WERI-Rb-1 (cell line): ENCODE data around the gene OPRM1.
"Not testable (repeated sequence)": the region's sequence is repeated elsewhere in the genome, so short reads cannot be mapped to it uniquely, and the experiment has no call there.

Experiments
- DNase-seq: peaks from one replicate; pipeline ENCODE4 v3.0.0-alpha.2; 2020
- H3K27ac ChIP-seq: fragments of 250-450 bp; sonication (Bioruptor Pico); 2 replicates; pipeline ENCODE4 v1.5.1; 2020; ENCODE audit warnings: mild to moderate bottlenecking, moderate library complexity
- H3K27me3 ChIP-seq: fragments of 250-450 bp; sonication (Bioruptor Pico); 2 replicates; pipeline ENCODE4 v1.5.1; 2021; ENCODE audit warnings: mild to moderate bottlenecking, low read depth, moderate library complexity; ENCODE audit not compliant: insufficient read depth, severe bottlenecking
- H3K36me3 ChIP-seq: fragments of 250-450 bp; sonication (Bioruptor Pico); 2 replicates; pipeline ENCODE4 v1.5.1; 2020; ENCODE audit warnings: mild to moderate bottlenecking, moderate library complexity
- H3K4me3 ChIP-seq: 2 replicates; pipeline ENCODE4 v1.5.1; 2011; ENCODE audit warnings: low read depth, mild to moderate bottlenecking, control low read depth, low read length
- H3K9me3 ChIP-seq: fragments of 250-450 bp; sonication (Bioruptor Pico); 2 replicates; pipeline ENCODE4 v1.5.1; 2021; ENCODE audit warnings: mild to moderate bottlenecking, moderate library complexity; ENCODE audit not compliant: severe bottlenecking
- CTCF ChIP-seq: IDR thresholded peaks from 2 replicates; pipeline ENCODE4 v1.5.1; 2011; ENCODE audit warnings: low read depth, mild to moderate bottlenecking, control low read depth, inconsistent platforms, low read length

OPRM1 gene

DNA sequence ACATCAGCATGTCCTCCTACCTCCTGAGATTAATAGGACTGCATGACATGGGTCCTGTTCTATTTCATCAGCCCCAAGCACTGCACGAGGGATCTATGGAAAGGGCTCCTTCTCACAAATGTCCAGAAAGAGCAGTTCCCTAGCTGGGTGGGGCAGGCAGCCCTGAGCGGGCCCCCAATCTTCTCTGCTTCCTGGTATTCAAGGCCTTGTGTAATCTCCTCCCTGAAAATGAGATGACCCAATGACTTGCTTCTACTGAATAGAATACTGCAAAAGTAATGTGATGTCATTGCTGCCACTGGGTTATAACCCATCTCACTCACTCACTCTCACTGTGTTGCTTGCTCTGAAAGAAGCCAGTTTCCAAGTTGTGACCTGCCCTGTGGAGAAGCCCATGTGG lies 126.4 kb downstream of the OPRM1 start:
- no peak overlapping the region for H3K27ac ChIP-seq
- H3K36me3 ChIP-seq = no peaks in the 10 kb centered on the region
- H3K27me3 ChIP-seq = no peaks in the 10 kb centered on the region
- H3K9me3 ChIP-seq = no peaks in the 10 kb centered on the region
- no peak for TF ChIP-seq CTCF
- no peak overlapping the region for H3K4me3 ChIP-seq
- DNase-seq = no peak

- no peak overlapping the region for H3K4me3 ChIP-seq
- no peaks in the 10 kb centered on the region for H3K36me3 ChIP-seq
- H3K9me3 ChIP-seq = no peaks in the 10 kb centered on the region
- 0 out of 2 replicates have a peak, but pooled peaks have one; percentile 36 for TF ChIP-seq CTCF
- no peak overlapping the region for H3K27ac ChIP-seq
- DNase-seq = no peak
- H3K27me3 ChIP-seq = no peaks in the 10 kb centered on the region
Observed at GRCh38 chr6:154166140-154166539, 127.1 kb downstream of the OPRM1 start.

DNA sequence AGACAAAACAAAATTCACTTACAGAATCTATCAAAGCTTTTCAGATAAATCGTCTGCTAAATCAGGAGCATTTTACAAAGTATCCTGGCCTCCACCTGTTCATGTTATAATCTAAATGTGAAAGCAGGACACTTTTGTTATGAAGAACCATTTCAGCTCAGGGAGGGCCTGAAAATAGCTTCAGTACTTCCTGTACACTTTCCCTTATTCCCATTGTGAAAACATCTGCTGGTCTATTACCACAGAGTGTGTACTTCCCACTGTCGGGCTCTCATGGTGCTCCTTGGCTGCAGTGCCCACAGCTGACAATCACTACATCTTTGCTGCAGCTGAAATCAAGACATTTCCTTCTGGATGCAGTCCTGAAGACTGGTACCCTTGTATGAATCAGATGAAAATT lies 128.1 kb downstream of the OPRM1 start:
- H3K27me3 ChIP-seq = no peaks in the 10 kb centered on the region
- H3K36me3 ChIP-seq = no peaks in the 10 kb centered on the region
- no peaks in the 10 kb centered on the region for H3K9me3 ChIP-seq
- no peak for DNase-seq
- no peak overlapping the region for H3K4me3 ChIP-seq
- H3K27ac ChIP-seq = no peak overlapping the region
- TF ChIP-seq CTCF = no peak

- Histone ChIP-seq H3K27ac (no peak overlapping the region), H3K36me3 (no peaks in the 10 kb centered on the region), H3K27me3 (no peaks in the 10 kb centered on the region), H3K9me3 (no peaks in the 10 kb centered on the region), H3K4me3 (no peak overlapping the region)
- no peak for DNase-seq
- no peak for TF ChIP-seq CTCF
Observed at GRCh38 chr6:154169193-154169847, 130.3 kb downstream of the OPRM1 start.

- TF ChIP-seq CTCF = no peak
- no peak for DNase-seq
- H3K27me3 ChIP-seq = no peaks in the 10 kb centered on the region
- no peak overlapping the region for H3K4me3 ChIP-seq
- H3K36me3 ChIP-seq = no peaks in the 10 kb centered on the region
- no peaks in the 10 kb centered on the region for H3K9me3 ChIP-seq
- no peak overlapping the region for H3K27ac ChIP-seq
Observed at GRCh38 chr6:154170106-154170505, 131.1 kb downstream of the OPRM1 start.

- H3K36me3 ChIP-seq, H3K9me3 ChIP-seq: not testable (repeated sequence)
Observed at GRCh38 chr6:154172393-154172792, 133.4 kb downstream of the OPRM1 start.

More at GRCh38 chr6:154172393-154172792, 133.4 kb downstream of the OPRM1 start:
- H3K27me3 ChIP-seq, H3K4me3 ChIP-seq, H3K27ac ChIP-seq: not testable (repeated sequence)
- peak; percentile 29 for DNase-seq
